GM19193 (cell line): ENCODE measurements around the gene SLC2A5.

Source experiments
- POLR2A ChIP-seq: IDR thresholded peaks from 4 replicates; pipeline ENCODE4 v1.6.1; 2011; ENCODE audit not compliant: insufficient read depth, insufficient read length; ENCODE audit errors: extremely low read depth

Gene SLC2A5

DNA sequence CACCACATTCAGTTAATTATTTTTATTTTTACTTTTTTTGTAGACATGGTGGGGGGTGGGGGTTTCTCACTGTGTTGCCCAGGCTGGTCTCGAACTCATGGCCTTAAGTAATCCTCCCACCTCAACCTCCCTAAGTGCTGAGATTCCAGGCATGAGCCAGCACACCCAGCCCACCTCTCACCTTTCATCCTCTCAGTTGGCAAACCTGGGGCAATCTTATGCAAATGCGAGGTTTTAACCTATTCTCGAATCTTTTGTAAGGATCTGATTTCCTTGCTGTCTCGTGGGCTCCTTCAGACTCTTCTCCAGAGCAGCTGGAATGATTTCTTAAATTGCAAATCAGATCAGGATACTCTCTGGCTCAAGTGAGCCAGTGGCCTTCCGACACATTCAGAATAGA, 36.1 kb downstream of the SLC2A5 start:
- TF ChIP-seq POLR2A, result no peak

DNA sequence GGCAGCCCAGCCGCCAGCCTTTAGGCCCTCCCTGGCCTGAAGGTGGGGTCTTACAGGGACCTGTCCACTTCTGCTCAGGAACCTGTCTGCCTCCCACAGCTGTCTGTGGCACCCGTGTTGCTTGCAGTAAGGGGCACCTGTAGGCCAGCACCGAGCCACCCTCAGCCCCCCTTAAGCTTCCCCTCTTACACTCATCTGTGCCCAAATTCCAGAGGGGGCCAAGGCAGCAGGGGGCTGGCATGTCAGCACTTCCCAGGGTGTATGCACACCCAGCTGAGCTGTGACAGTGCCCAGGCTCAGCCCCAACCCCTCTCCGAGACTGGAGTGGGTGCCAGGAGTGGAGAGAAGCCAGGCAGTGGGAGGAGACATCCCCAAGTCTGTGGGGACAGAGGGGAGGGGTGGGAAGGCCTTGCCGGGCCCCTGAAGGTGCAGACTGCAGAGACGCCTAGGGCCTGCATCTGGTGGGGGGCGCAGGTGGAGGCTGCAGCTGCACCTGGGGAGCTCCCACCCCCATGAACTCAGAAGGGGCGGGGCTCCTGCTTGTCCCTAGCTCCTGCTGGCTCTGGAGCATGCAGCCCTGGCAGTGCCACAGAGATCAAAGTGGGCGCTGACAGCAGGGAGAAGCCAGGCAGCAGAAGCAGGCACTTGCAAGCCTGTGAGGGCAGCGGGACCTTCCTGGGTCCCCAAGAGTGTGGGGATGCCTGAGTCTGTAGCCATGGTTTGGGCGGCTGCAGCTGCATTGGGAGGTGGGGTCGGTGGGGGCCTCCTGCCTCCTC, 37.8 kb downstream of the SLC2A5 start:
- no peak for TF ChIP-seq POLR2A

DNA sequence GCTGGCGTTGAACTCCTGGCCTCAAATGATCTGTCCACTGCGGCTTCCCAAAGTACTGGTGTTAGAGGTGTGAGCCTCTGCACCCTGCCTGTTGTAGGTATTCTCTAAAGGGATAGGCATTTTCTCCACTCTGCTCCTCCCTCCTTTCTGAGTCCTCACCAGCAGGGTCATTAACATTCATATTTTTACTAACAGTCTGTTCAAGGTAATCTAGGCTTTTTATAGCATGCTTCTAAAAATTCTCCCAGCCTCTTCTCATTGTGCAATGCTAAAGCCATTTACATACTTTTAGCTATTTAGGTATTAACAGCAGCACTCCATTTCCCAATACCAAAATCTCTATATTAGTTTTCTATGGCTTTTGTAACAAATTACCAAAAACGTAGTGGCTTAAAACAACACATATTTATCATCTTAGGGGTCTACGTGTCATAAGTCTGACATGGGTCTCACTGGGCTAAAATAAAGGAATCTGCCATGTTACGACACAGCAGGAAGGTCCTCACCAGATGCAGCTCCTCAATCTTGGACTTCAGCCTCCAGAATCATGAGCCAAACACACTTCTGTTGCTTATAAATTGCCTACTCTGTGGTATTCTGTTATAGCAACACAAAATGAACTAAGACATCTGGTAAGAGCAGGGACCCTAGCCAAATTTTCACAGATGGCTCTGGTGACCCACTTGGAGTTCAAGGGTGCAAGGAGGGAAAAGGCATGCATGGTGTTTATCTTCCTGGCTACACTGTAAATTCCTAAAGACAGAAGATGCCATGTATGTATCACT, 40.3 kb downstream of the SLC2A5 start:
- TF ChIP-seq POLR2A, result no peak

DNA sequence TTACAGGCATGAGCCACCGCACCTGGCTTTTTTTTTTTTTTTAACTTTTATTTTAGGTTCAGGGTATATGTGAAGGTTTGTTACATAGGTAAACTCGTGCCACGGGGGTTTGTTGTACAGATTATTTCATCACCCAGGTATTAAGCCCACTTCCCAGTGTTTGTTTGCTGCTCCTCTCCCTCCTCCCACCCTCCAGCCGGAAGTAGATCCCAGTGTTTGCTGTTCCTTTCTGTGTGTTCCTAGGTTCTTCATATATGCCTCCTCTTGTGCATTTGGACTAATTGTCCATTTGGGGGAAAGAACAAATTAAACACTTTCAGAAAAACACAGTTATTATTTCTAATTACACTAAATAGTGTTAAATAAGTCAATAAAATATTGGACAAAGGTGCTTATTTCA, 42.1 kb downstream of the SLC2A5 start:
- TF ChIP-seq POLR2A, result no peak

DNA sequence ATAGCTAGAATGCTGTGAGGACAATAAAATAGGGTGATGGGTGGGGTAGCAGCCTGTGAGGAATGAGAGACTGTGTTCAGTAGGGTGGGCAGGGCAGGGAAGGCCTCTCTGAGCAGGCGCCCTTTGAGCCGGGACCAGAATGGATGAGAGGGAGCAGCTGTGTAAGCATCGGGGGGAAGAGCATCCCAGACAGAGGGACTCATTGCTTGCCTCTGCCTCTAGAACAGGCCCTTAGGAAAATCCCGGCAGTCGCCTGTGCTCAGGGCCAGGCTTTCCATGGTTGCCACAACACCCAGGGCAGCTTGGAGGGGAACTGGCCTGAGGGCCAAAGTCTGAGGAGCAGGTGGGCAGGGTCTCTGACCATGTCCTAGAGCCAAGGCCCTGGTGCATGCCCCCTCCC, 44.0 kb downstream of the SLC2A5 start:
- no peak for TF ChIP-seq POLR2A

DNA sequence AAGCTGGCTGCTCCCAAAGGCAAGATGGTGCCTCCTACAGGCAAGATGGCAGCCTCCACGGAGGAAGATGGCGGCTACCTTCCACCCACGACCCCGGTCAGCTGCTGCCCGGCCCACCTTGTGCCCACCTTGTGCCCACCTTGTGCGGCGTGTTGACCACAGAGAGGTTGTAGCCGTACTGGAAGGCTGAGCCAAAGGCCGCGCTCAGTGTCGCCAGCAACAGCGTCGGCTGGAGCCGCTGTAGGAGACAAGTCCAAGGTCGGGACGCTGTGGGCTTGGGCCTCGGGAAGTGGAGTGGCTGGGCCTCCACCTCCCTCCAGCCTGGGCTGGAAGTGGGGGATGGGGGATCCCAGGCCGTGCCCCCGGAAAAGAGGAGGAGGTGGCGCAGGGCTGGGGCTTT, 44.6 kb downstream of the SLC2A5 start:
- TF ChIP-seq POLR2A, result no peak

DNA sequence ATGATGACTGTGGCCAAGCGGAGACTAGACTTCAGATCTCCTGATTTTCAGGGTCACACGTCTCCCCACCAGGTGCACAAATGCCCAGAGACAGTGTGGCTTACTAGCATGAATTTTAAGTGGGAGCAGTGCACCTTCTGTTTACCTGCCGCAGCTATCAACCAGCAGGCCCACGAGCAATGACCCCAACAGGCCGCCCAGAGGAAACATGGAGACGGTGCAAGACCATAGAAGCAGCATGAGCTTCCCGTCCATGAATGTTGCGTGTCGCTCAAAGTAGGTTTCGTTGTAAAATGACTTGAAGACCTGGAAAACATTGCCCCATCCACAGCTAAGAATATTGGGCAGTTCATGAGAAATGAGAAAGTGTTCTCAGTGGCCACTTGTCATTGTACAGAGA, 46.7 kb downstream of the SLC2A5 start:
- no peak for TF ChIP-seq POLR2A

DNA sequence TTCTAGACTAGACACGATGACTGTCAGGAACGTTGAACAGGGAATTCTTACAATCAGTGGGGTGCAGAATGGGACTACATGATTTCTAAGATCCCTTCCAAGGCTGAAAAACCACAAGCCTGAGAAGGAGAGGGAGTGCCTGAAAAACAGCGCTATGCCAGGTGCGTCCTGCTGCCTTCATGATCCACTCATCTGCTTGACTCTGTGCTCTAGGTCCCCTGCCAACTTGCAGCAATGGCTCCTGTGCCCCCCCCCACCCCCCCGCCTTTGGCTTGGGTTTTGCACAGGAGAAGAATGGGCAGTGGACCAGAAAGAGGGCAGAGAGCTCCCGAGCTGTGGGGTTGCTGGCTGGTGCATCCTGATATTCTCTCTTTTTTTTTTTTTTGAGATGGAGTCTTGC, 49.1 kb downstream of the SLC2A5 start:
- TF ChIP-seq POLR2A, result no peak

DNA sequence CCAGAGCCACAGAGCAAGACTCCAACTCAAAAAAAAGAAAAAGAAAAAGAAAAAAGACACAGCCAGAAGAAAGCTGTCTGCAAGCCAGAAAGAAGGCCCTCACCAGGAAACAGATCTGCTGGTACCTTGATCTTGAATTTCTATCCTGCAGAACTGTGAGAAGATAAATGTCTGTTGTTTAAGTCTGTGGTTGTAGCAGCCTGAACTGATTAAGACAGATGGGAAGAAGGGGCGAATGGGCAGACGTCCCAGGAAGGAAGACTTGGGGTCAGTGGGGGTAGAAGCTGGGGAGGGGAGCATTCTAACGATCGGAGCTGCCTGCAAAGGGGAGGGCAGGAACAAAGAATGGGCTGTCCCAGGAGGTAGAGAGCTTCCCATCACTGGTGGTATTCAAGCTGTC, 49.5 kb downstream of the SLC2A5 start:
- TF ChIP-seq POLR2A, result no peak

DNA sequence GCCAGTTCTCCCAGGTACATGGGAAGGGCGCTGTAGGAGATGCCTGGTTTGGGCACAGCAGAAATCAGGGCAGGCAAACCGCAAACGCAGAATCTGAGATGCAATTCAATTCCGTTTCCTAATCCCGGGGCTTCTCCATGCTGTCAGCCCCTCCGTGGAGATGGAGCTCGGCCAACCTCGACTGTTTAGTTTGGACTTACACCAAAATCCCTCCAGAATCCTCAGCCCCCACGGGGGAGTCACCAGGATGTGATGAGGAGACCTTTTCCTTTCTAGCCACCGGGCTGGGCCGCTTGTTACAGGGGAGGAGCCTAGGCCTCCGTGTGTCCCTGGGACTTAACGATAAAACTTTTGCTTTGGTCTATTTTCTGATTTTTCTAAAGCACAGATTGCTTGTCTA, 51.1 kb downstream of the SLC2A5 start:
- no peak for TF ChIP-seq POLR2A

DNA sequence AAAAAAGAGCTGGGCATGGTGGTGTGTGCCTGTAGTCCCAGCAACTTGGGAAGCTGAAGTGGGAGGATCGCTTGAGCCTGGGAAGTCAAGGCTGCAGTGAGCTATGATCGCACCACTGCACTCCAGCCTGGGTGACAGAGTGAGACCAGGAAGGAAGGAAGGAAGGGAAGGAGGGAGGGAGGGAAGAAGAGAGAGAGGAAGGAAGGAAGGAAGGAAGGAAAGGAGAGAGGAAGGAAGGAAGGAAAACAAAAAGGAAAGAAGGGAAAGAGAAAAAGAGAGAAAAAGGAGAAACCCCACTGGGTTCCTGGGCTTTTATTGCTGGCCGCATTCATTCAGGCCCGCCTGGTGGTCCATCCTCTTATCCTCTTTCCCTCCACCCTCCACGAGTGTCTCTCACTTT, 53.0 kb downstream of the SLC2A5 start:
- no peak for TF ChIP-seq POLR2A

DNA sequence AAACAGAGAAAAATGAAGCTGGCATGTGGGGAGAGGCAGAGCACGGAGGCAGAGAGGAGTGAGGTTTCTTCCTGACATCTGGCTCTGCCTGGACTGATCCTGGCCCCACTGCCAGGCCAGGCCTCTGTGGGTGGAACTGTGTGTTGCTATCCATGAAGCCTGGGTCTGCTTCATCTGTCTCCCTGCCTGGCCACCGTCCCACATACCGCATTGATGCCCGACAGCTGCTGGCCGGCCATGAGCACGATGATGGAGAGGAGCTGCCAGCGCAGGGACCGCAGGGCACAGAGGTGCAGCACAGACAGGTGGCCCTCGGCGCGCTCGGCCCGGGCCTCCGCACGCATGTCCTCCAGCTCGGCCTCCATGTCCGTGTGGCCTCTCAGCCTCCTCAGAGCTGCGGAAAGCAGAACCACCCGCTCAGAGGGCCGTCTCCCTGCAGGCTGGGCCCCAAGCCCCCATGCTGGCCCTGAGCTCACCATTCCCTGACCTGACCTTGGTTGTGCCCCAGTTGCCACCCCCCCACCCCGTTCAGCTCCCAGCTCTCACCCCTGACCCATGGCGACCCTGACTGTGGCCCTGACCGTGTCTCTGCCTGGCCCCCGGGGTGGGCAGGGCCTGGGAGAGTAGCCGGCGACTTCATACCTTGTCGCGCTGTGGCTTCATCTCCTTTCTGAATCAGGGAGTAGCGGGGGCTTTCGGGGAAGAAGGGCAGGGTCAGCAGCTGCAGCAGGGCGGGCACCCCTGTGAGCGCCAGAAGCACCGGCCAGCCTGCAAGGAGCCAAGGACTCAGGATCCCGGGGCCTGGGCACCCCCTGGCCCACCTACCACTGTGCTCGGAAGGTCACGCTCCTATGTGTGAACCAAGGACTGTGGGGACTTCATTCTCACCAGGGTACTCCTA, 54.7 kb downstream of the SLC2A5 start:
- TF ChIP-seq POLR2A, result no peak

DNA sequence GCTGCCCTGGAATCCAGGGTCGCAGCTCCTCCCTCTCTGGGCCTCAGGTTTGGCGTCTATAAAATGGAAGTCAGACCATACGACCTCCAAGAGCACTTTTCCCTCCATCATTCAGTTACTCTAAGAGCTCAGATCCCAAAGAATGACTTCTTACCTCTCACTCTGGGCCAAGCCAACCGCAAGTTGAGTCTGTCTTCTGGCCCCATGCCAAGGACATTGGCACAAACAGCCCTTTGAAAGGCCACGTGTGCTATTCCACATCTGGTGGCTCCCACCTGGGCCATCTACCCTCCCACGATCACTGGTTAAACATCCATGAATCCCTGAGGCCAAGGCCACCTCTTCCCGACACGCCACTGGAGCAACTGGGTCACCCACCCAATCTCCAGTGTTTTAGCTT, 55.6 kb downstream of the SLC2A5 start:
- no peak for TF ChIP-seq POLR2A

DNA sequence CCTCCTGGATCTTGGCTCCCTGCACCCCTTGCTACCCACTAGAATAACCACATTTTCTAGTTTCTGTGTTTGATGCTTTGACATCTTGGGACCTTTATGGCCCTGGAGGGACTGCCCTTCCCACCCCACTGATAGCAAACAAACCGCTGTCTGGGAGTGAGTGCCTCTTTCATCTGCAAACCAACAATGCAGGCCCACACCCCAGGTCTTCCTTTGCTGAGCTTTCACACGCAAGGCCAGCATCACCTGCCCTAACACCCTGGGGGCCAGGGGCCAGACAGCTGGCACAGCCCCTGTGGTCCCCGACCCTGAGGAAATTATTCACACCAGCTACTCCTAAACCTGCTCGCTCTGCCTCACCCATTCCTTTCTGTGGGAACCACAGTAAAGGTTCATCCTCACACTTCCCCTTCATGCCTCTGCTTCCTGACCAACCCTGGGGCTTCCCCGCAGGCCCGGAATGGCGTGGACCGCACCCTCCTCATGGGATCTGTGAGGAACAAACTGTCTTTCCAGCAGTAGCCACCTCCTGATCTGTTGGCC, 58.6 kb downstream of the SLC2A5 start:
- TF ChIP-seq POLR2A, result no peak
